GOT3 (cell line): ENCODE results near the gene ARHGAP24.
"Not testable (repeated sequence)": the region's sequence is repeated elsewhere in the genome, so short reads cannot be mapped to it uniquely, and the experiment has no call there.

ENCODE experiments used
- DNase-seq: peaks from one replicate; lab custom pipeline; 2025; ENCODE audit warnings: mixed read lengths; lab: John Stamatoyannopoulos, UW

The ARHGAP24 gene

GRCh38 chr4:85862896-85863295 is 387.9 kb downstream of the ARHGAP24 start:
- DNase-seq, result no peak

DNA sequence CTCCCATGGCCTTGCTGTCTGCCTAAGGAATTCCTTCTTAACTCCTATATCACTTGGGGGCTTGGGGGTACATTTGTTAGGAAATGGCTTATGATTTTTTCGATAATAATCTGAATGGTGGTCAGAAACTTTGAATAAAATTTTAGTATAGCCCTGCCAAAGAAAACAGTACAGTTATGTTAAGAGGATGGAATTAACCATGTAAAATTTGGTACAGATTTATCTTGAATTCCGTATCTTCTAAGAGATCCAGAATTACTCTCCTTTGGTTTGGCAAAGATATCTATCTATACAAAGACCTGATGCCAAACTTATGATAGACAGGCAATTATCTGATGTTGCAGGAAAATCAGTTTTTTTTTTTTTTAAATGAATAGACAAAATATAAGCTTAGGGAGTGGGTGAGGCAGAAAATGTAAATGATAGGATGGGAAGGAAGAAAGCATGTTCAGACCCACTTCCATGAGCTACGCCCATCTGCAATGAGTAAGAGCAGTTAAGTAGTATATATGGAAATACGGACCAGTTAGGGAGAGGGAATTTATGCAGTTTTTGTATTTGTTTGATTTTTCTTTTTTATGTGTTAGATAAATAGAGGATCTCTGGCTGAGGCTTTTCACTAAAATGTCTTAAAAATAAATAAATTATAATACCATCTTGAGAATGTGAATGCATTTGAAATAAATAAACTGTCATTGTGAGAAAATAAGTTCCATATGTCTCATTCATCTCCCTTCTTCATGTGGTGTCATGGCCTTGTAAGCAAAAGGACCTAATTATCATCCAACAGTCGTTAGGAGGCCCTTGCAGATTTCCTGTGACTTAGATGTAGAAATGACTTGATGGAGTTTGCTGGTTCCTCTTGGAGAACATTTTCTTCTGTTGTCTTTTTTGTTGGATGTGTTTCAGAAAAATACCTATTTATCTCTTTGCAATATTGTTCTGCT is 389.6 kb downstream of the ARHGAP24 start:
- DNase-seq, result no peak

GRCh38 chr4:85865256-85865655 is 390.3 kb downstream of the ARHGAP24 start:
- DNase-seq, result no peak

GRCh38 chr4:85866508-85866907 is 391.6 kb downstream of the ARHGAP24 start:
- DNase-seq, result no peak

- no peak for DNase-seq
These were observed 392.3 kb downstream of the ARHGAP24 start for GRCh38 chr4:85867271-85867670.

DNA sequence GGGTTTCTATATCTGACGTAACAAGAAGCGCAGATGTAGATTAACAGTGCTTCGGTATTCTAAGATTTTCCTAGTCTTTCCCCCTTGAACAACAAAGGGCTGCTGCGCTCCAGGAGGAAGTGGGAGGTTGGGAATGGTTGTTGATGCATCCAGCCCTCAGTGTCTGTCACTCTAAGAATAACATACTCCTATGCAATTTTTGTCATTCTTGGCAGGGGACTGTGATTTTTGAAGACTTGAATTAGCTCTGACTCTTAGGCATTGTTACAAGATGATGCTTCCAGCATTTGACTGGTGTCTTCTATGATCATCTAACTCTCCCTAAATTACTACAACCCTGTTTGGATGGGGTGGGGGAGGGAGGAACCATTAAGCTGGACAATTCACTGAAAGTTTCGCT is 394.2 kb downstream of the ARHGAP24 start:
- no peak for DNase-seq

- no peak for DNase-seq
These were observed 395.5 kb downstream of the ARHGAP24 start for GRCh38 chr4:85870298-85871083.

DNA sequence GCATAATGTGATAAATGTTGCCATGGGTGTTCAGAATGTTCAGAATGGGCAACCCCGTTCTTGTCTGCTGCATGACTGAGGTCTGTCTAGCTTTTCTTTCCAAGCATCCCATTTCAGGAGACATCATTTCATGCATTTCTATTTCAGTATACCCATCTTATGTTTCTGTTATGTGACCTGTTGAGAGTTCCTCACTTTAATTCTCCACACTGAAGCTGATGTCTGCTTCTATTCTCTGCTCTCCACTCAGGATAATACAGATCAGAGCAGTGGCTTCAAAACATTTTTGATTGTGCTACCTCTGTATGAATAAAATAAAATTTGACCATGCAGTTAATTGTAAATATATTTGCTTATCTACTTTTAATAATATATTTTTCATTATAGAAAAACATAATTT is 398.6 kb downstream of the ARHGAP24 start:
- DNase-seq, result no peak

GRCh38 chr4:85879518-85879917 is 404.6 kb downstream of the ARHGAP24 start:
- no peak for DNase-seq

GRCh38 chr4:85883180-85883579 is 408.2 kb downstream of the ARHGAP24 start:
- DNase-seq, result no peak

- DNase-seq, result no peak
These were observed 409.3 kb downstream of the ARHGAP24 start for GRCh38 chr4:85884251-85884650.

- no peak for DNase-seq
These were observed 411.7 kb downstream of the ARHGAP24 start for GRCh38 chr4:85886665-85887064.

DNA sequence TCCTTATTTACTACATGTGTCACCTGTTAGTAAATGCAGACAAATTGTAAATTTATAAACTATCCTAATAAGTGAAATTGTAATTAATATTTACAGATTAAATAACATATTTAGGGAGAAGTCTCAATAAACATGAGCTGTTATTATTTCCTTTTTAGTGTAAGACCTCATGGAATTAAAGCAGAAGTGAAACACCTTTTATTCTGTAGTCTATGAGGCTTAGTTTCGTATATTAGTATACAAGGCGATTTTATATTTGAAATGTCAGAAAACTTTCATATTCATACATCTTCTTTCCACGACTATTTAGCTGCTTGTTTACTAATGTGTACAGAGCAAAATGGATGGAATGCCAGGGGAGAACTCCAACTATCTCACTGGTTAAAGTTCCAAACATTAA is 414.4 kb downstream of the ARHGAP24 start:
- DNase-seq, result no peak

DNA sequence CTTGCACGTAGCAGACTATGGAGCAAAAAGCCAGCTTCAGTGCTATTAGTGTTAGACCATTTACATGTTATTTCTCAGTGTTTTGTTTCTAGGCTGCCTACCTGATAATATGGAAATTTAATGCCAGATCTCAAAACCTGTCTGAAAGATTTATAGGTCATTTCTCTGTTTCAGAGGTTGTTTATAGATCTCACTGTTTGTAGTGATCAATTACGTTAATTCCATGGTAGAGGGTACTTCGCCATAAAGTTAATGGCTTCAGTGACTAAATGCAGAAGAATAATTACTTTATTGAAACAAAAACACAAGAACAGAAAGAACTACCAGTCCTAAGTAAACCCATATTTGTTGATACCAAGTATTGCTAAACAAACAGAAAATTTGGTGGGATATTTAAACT is 420.8 kb downstream of the ARHGAP24 start:
- no peak for DNase-seq

DNA sequence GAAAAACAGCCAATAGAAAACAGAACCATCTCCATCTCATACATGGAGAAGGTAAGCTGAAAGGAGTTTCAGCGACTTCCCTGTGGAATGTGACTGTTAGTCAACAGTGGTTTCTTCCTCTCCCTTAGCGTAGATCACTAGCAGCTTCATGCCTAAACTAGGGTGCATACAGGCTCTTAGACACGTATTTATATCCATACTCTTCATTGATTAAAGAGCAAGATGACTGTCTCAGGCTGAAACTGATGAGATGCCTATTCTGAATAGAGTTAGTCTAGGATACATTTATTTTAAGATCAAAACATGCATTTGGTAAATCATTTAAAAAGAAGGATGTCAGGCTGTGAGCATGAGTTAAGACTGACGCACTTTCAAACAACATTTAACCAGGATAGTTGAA is 423.3 kb downstream of the ARHGAP24 start:
- no peak for DNase-seq

GRCh38 chr4:85901500-85901899 is 426.6 kb downstream of the ARHGAP24 start:
- no peak for DNase-seq

GRCh38 chr4:85902647-85903046 is 427.7 kb downstream of the ARHGAP24 start:
- DNase-seq, result not testable (repeated sequence)

- no peak for DNase-seq
These were observed 430.8 kb downstream of the ARHGAP24 start for GRCh38 chr4:85905761-85906160.

- DNase-seq, result no peak
These were observed 432.1 kb downstream of the ARHGAP24 start for GRCh38 chr4:85907001-85907400.

DNA sequence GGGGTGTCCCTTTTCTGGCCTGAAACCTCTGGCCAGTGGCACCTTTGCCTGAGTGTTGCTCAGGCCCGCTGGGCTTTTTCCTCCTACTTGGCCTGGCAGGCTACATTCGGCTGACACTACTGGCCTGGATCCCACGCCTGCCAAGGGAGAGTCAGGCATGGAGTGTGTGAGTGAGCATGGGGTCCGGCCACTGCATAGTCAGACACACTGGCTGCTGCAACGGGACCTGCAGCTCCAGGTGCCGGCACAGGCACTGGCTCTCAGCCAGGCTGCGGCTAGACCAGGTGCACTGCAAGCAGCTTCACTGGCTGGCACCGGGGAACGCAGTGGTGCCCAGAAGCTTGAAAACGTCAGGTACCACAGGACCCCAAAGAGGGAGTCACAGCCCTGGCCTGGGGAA is 434.9 kb downstream of the ARHGAP24 start:
- DNase-seq, result no peak

- no peak for DNase-seq
These were observed 436.0 kb downstream of the ARHGAP24 start for GRCh38 chr4:85910985-85911384.

GRCh38 chr4:85913931-85914694 is 439.2 kb downstream of the ARHGAP24 start:
- no peak for DNase-seq
